Psoas muscle (tissue), 8 donors: Measurements from ENCODE around the gene UGT2B7. TPM values are rescaled to one million over a fixed set of nuclear protein-coding genes. Genes with fewer than 3 reads are reported as not detected.

Experiments
- ATAC-seq, 4 donors: fragments of 200-7000 bp; cut with Tn5 transposase; one replicate each; pipeline ENCODE4 v1.9.1; 2020; ENCODE audit warnings: moderate library complexity in 3 of 4, mild to moderate bottlenecking in 2 of 4
- DNase-seq, 2 donors: peaks; one replicate each; pipeline ENCODE4 v3.0.0-alpha.2; 2020
- H3K27ac ChIP-seq: fragments of 200-600 bp; one replicate; pipeline ENCODE4 v1.8.0; 2022
- H3K27me3 ChIP-seq, 3 donors: fragments of 200-600 bp in 1 of 3; one replicate each; pipeline versions ENCODE4 v1.6.1 to v1.8.0; 2013 to 2022; ENCODE audit warnings: low read length in 2 of 3, mild to moderate bottlenecking in 2 of 3, moderate library complexity in 1 of 3; ENCODE audit not compliant: insufficient read depth in 3 of 3
- H3K36me3 ChIP-seq, 2 donors: fragments of 200-600 bp in 1 of 2; one replicate each; pipeline versions ENCODE4 v1.6.1 to v1.8.0; 2013 to 2022; ENCODE audit warnings: low read depth in 1 of 2, mild to moderate bottlenecking in 1 of 2, moderate library complexity in 1 of 2; ENCODE audit not compliant: insufficient read depth in 1 of 2
- H3K4me1 ChIP-seq: fragments of 200-600 bp; one replicate; pipeline ENCODE4 v1.8.0; 2022
- H3K4me3 ChIP-seq: fragments of 200-600 bp; one replicate; pipeline ENCODE4 v1.8.0; 2022; ENCODE audit warnings: mild to moderate bottlenecking
- H3K9me3 ChIP-seq: fragments of 200-600 bp; one replicate; pipeline ENCODE4 v1.8.0; 2022
- CTCF ChIP-seq: fragments of 200-600 bp; IDR thresholded peaks from one replicate; pipeline ENCODE4 v1.8.0; 2022; ENCODE audit warnings: antibody characterized with exemption
- WGBS, 3 donors: extraction: QIAGEN DNeasy Blood & Tissue Kit; methylation state at CpG; one replicate each; pipeline versions ENCODE4 v1.1.6 to v1.1.7; 2013; 5-methylcytosine and 5-hydroxymethylcytosine counted together
- intact Hi-C, 2 donors: fragments of 100-400 bp; cut with DNase I; formaldehyde crosslinking; loops; one replicate each; pipeline versions ENCODE4 v1.11.0 to v1.14.2; 2022
- polyA plus RNA-seq, 3 donors: library from polyadenylated mRNA; stranded (reverse); fragments of 200-250 nt; gene quantifications; one replicate each; pipeline ENCODE4 v1.2.3, GENCODE V29; 2013
- total RNA-seq, 4 donors: library from RNA; stranded (reverse); fragmentation: NEBNext Ultra II Directional in 2 of 4; extraction: Animal tissue kit (Norgen Biotek cat#: 25700) in 2 of 4; gene quantifications; one replicate each; pipeline versions ENCODE4 v1.2.1 to v1.2.4, GENCODE V29; 2021 to 2023
- donor health status: healthy with polysubstance abuse.
- donor health status: DM: no; HTN: no; CAD: no; lungs with moderate emphysema.
- donor health status: Bipolar disorder and iron deficiency.
- donor health status: healthy.
- donor health status: DM: yes; HTN: yes; CAD: no.
- donor health status: DM: no; HTN: no; CAD: no.
- donor health status: DM: no; HTN: no; CAD: no.
- donor health status: DM: yes; HTN: yes; CAD: no.

The UGT2B7 gene
- total and polyA plus RNA-seq, 7 donors, result 0.04 TPM; not detected in 6

GRCh38 chr4:69078852-69079251, 17.4 kb upstream of the UGT2B7 start:
- no peak for DNase-seq
- ATAC-seq, result no peak
- Histone ChIP-seq H3K27me3 (no peaks in the 10 kb centered on the region), H3K4me1 (no peaks in the 10 kb centered on the region), H3K36me3 (no peaks in the 10 kb centered on the region), H3K27ac (no peak overlapping the region), H3K4me3 (no peak overlapping the region), H3K9me3 (no peaks in the 10 kb centered on the region)
- WGBS, 3 donors, result 78 to 82% (median 82%) methylated on average over 2 of the region's 2 CpGs
- intact Hi-C loops, result no loop called here
- no peak for TF ChIP-seq CTCF

GRCh38 chr4:69088473-69088872, 7.8 kb upstream of the UGT2B7 start:
- Histone ChIP-seq H3K27me3 (no peaks in the 10 kb centered on the region), H3K4me1 (no peaks in the 10 kb centered on the region), H3K27ac (no peak overlapping the region), H3K9me3 (no peaks in the 10 kb centered on the region), H3K4me3 (no peak overlapping the region), H3K36me3 (no peaks in the 10 kb centered on the region)
- DNase-seq (no peak), ATAC-seq (no peak)
- 46 to 49% (median 47%) methylated on average over 2 of the region's 2 CpGs for WGBS, 3 donors
- intact Hi-C loops, result no loop called here
- no peak for TF ChIP-seq CTCF

GRCh38 chr4:69089388-69089787, 6.9 kb upstream of the UGT2B7 start:
- no peak for ATAC-seq
- H3K4me1 ChIP-seq, result no peaks in the 10 kb centered on the region
- H3K4me3 ChIP-seq, result no peak overlapping the region
- WGBS, 3 donors, result 37 to 49% (median 38%) methylated on average over 1 of the region's 1 CpG
- no peaks in the 10 kb centered on the region for H3K36me3 ChIP-seq
- DNase-seq, result no peak
- H3K27ac ChIP-seq, result no peak overlapping the region
- H3K27me3 ChIP-seq, result no peaks in the 10 kb centered on the region
- TF ChIP-seq CTCF, result no peak
- no peaks in the 10 kb centered on the region for H3K9me3 ChIP-seq
- intact Hi-C loops, result no loop called here

GRCh38 chr4:69092190-69092589, 4.1 kb upstream of the UGT2B7 start:
- intact Hi-C loops, result no loop called here
- WGBS, 3 donors, result 54 to 68% (median 66%) methylated on average over 1 of the region's 1 CpG
- no peak for TF ChIP-seq CTCF
- Histone ChIP-seq H3K27me3 (no peaks in the 10 kb centered on the region), H3K4me1 (no peaks in the 10 kb centered on the region), H3K36me3 (no peaks in the 10 kb centered on the region), H3K4me3 (no peak overlapping the region), H3K27ac (no peak overlapping the region), H3K9me3 (no peaks in the 10 kb centered on the region)
- DNase-seq, result no peak
- ATAC-seq, result no peak

- Histone ChIP-seq H3K27me3 (no peaks in the 10 kb centered on the region), H3K27ac (no peak overlapping the region), H3K4me1 (no peaks in the 10 kb centered on the region), H3K36me3 (no peaks in the 10 kb centered on the region), H3K4me3 (no peak overlapping the region), H3K9me3 (no peaks in the 10 kb centered on the region)
- no peak for TF ChIP-seq CTCF
- intact Hi-C loops, result no loop called here
- no peak for ATAC-seq
- WGBS, 3 donors, result 65 to 83% (median 70%) methylated on average over 6 of the region's 6 CpGs
- DNase-seq, result no peak
These were observed 3.2 kb upstream of the UGT2B7 start for GRCh38 chr4:69092980-69093568.
